Sigmoid colon (tissue), 3 donors: ENCODE measurements around the gene CRACR2A.

Source experiments
- POLR2A ChIP-seq, 2 donors: fragments of 450-650 bp; IDR thresholded peaks; one replicate each; pipeline ENCODE4 v1.6.1; 2016; ENCODE audit warnings: antibody characterized with exemption in 2 of 2, mild to moderate bottlenecking in 2 of 2, moderate library complexity in 2 of 2
- TF ChIP-seq, protein P1 (sequence below), 4 experiments: fragments of 450-650 bp in 3 of 4; fragments of 200-600 bp in 1 of 4; IDR thresholded peaks; one replicate each; pipeline ENCODE4 v1.5.1; 2016 to 2019; ENCODE audit warnings: antibody characterized with exemption in 4 of 4, mild to moderate bottlenecking in 3 of 4, moderate library complexity in 2 of 4

- TF ChIP-seq, protein P1, sequence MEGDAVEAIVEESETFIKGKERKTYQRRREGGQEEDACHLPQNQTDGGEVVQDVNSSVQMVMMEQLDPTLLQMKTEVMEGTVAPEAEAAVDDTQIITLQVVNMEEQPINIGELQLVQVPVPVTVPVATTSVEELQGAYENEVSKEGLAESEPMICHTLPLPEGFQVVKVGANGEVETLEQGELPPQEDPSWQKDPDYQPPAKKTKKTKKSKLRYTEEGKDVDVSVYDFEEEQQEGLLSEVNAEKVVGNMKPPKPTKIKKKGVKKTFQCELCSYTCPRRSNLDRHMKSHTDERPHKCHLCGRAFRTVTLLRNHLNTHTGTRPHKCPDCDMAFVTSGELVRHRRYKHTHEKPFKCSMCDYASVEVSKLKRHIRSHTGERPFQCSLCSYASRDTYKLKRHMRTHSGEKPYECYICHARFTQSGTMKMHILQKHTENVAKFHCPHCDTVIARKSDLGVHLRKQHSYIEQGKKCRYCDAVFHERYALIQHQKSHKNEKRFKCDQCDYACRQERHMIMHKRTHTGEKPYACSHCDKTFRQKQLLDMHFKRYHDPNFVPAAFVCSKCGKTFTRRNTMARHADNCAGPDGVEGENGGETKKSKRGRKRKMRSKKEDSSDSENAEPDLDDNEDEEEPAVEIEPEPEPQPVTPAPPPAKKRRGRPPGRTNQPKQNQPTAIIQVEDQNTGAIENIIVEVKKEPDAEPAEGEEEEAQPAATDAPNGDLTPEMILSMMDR (IDR thresholded peaks at IDR 0.05), result no peak
- no peak for TF ChIP-seq POLR2A (IDR thresholded peaks at IDR 0.05)
Observed at GRCh38 chr12:3666441-3666840, 86.5 kb downstream of the CRACR2A start.
